ENCODE data around the gene BDKRB1.

DNA sequence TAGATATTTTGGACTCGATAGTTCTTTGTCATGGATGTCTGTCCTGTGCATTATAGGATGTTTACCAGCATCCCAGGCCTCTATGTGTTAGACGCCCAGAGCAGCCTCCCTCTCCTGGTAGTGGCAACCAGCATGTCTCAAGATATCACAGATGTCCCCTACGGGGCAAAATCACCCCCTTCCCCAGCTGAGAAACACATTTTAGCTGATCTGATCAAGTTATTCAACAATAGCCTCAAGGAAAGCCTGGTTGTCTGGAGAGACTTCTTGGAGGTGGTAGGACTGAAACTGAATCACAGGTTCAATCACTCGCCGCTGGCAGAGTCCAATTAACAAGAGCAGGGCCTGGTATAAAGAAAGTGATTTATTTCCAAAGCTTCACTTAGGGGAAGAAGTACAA lies 17.6 kb downstream of the BDKRB1 start:
- TF ChIP-seq, protein P1, sequence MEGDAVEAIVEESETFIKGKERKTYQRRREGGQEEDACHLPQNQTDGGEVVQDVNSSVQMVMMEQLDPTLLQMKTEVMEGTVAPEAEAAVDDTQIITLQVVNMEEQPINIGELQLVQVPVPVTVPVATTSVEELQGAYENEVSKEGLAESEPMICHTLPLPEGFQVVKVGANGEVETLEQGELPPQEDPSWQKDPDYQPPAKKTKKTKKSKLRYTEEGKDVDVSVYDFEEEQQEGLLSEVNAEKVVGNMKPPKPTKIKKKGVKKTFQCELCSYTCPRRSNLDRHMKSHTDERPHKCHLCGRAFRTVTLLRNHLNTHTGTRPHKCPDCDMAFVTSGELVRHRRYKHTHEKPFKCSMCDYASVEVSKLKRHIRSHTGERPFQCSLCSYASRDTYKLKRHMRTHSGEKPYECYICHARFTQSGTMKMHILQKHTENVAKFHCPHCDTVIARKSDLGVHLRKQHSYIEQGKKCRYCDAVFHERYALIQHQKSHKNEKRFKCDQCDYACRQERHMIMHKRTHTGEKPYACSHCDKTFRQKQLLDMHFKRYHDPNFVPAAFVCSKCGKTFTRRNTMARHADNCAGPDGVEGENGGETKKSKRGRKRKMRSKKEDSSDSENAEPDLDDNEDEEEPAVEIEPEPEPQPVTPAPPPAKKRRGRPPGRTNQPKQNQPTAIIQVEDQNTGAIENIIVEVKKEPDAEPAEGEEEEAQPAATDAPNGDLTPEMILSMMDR (IDR thresholded peaks at IDR 0.05) = no peak
- no peak for TF ChIP-seq POLR2A (IDR thresholded peaks at IDR 0.05)

Data from Peyer's patch (tissue), 4 donors.